Parathyroid adenoma (tissue), 2 donors: ENCODE measurements around the gene PHF19.

ENCODE experiments used
- H2AFZ ChIP-seq: fragments of 300-600 bp; sonication (generic); one replicate; pipeline ENCODE4 v1.7.0; 2017; ENCODE audit warnings: antibody characterized with exemption, mild to moderate bottlenecking
- H3K27ac ChIP-seq: fragments of 300-600 bp; sonication (generic); one replicate; pipeline ENCODE4 v1.7.0; 2017
- H3K27me3 ChIP-seq: fragments of 300-600 bp; sonication (generic); one replicate; pipeline ENCODE4 v1.7.0; 2017; ENCODE audit warnings: low read length; ENCODE audit not compliant: control insufficient read depth, insufficient read depth
- H3K36me3 ChIP-seq: fragments of 300-600 bp; sonication (generic); one replicate; pipeline ENCODE4 v1.7.0; 2017; ENCODE audit warnings: low read length; ENCODE audit not compliant: control insufficient read depth, insufficient read depth
- H3K4me1 ChIP-seq: fragments of 300-600 bp; sonication (generic); one replicate; pipeline ENCODE4 v1.7.0; 2017; ENCODE audit warnings: control low read depth
- H3K4me2 ChIP-seq: fragments of 300-600 bp; sonication (generic); one replicate; pipeline ENCODE4 v1.7.0; 2017; ENCODE audit warnings: low read length
- H3K4me3 ChIP-seq: fragments of 300-600 bp; sonication (generic); one replicate; pipeline ENCODE4 v1.7.0; 2017; ENCODE audit warnings: low read depth, low read length
- H3K79me2 ChIP-seq: fragments of 300-600 bp; sonication (generic); one replicate; pipeline ENCODE4 v1.7.0; 2017; ENCODE audit warnings: control low read depth
- H3K9ac ChIP-seq: fragments of 300-600 bp; sonication (generic); one replicate; pipeline ENCODE4 v1.7.0; 2017; ENCODE audit warnings: mild to moderate bottlenecking
- H3K9me3 ChIP-seq: fragments of 300-600 bp; sonication (generic); one replicate; pipeline ENCODE4 v1.7.0; 2017; ENCODE audit warnings: low read length; ENCODE audit not compliant: control insufficient read depth
- TF ChIP-seq, protein P1 (sequence below): fragments of 300-600 bp; sonication (generic); IDR thresholded peaks from one replicate; pipeline ENCODE4 v1.7.0; 2017; ENCODE audit warnings: antibody characterized with exemption, mild to moderate bottlenecking
- donor health status: primary hyperparathyroidism.

The PHF19 gene

DNA sequence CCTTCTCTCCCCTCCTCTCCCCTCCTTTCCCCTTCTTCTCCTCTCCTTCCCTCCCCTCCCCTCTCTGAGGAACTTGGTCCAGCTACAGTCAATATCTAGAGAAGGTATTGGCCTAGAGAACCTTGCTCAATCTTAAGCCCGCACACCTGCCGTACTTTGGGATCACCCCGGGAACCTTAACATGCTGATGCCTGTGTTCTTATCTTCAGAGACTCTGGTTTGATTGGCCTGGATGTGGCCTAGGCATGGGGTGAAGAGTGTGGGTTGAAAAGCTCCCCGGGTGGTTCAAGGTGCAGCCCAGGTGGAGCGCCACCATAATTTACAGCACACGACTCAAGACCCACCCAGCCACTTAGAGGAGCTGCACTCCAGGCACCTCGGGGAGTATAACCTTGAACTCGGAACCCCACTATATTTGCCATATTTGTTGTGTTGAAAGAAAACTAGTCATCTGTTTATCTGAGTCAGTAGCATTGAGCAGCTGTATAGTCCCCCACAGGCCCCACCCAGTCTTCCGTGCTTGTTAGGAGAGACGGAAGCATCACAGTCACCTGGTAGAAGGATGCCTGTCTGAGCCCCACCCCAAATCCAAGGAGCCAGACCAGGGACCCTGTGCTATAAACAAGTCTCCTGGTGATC is 14.4 kb upstream of the PHF19 start:
- H3K27ac ChIP-seq, result no peak overlapping the region
- no peaks in the 10 kb centered on the region for H3K79me2 ChIP-seq
- TF ChIP-seq, protein P1, sequence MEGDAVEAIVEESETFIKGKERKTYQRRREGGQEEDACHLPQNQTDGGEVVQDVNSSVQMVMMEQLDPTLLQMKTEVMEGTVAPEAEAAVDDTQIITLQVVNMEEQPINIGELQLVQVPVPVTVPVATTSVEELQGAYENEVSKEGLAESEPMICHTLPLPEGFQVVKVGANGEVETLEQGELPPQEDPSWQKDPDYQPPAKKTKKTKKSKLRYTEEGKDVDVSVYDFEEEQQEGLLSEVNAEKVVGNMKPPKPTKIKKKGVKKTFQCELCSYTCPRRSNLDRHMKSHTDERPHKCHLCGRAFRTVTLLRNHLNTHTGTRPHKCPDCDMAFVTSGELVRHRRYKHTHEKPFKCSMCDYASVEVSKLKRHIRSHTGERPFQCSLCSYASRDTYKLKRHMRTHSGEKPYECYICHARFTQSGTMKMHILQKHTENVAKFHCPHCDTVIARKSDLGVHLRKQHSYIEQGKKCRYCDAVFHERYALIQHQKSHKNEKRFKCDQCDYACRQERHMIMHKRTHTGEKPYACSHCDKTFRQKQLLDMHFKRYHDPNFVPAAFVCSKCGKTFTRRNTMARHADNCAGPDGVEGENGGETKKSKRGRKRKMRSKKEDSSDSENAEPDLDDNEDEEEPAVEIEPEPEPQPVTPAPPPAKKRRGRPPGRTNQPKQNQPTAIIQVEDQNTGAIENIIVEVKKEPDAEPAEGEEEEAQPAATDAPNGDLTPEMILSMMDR, result no peak
- no peaks in the 10 kb centered on the region for H3K4me1 ChIP-seq
- H3K27me3 ChIP-seq, result no peaks in the 10 kb centered on the region
- H3K9me3 ChIP-seq, result no peaks in the 10 kb centered on the region
- no peaks in the 10 kb centered on the region for H3K36me3 ChIP-seq
- H3K4me3 ChIP-seq, result no peak overlapping the region
- no peak overlapping the region for H3K9ac ChIP-seq
- no peak overlapping the region for H3K4me2 ChIP-seq
- H2AFZ ChIP-seq, result no peak overlapping the region

DNA sequence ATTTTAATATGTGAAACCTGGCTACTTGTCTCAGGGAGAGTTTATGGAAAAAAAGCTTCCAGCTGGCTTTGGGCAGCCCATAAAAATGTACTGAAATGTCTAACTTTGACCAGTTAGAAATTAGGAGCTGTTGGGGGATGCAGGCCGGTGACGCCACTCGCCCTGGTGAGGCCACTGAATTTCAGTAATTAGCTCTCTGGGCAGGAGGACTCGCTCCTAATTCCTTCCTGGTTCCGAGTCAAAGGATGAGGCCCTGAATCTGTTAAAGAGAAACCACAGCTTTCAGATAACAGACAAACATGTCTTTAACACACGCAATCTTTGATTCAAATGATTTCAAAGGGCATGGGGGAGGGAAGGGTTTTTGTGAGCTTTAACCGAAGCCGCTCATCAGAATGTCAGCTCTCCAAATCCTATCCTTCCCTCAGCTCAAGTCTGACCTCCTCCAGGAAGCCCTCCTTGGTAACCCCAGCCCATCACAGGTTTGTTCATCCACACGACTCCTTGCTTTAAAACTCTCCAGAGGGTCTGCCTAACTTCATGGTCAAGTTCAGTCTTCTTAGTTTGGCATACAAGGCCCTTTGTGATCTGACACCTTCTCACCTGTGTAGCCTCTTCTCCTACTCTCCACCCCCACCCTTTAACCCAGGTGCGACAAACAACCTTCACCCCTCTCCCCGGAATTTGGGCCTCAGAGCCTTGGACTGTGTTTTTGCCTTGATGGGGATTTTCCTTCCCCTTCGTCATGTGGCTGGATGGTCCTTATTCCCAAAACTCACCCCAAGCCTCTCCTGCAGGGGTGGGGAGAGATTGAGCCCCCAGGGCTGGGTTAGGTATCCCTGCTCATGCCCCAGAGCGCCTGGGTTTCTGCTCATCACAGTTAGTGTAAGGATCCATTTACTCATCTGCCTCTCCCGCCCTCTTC is 13.6 kb upstream of the PHF19 start:
- Histone ChIP-seq H2AFZ (no peak overlapping the region), H3K27me3 (no peaks in the 10 kb centered on the region), H3K9me3 (no peaks in the 10 kb centered on the region), H3K27ac (no peak overlapping the region), H3K4me1 (no peaks in the 10 kb centered on the region), H3K79me2 (no peaks in the 10 kb centered on the region), H3K4me2 (no peak overlapping the region), H3K4me3 (no peak overlapping the region), H3K36me3 (no peaks in the 10 kb centered on the region), H3K9ac (no peak overlapping the region)
- TF ChIP-seq, protein P1, result no peak

DNA sequence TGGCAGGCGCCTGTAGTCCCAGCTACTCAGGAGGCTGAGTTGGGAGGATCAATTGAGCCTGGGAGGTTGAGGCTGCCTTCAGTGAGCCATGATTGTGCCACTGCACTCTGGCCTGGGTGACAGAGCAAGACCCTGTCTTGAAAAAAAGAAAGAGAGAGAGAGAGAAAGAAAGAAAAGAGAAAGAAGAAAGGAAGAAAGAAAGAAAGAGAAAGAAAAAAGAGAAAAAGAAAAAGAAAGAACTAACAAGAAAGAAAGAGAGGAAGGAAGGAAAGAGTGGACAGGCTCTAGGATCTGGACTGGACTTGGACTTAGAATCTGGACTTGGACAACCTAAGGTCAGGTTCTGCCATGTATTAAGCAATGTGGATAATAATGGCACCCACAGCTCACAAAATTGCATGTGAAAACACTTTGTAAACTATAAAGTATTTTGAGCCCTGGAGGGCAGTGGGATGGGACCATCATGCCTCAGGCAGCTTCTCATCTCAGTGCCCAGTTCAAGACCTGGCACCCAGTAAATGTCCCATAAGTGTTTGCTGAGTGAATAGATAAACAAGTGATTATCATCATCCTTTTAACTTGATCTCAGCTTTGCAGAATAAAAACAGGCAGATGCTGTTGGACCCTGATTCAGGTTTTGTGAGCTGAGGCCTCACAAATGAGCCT is 12.8 kb upstream of the PHF19 start:
- H3K4me2 ChIP-seq, result no peak overlapping the region
- H3K27ac ChIP-seq, result no peak overlapping the region
- H3K4me3 ChIP-seq, result no peak overlapping the region
- H3K9me3 ChIP-seq, result no peaks in the 10 kb centered on the region
- H2AFZ ChIP-seq, result no peak overlapping the region
- H3K9ac ChIP-seq, result no peak overlapping the region
- no peaks in the 10 kb centered on the region for H3K27me3 ChIP-seq
- TF ChIP-seq, protein P1, result no peak
- no peaks in the 10 kb centered on the region for H3K36me3 ChIP-seq
- H3K4me1 ChIP-seq, result no peaks in the 10 kb centered on the region
- no peaks in the 10 kb centered on the region for H3K79me2 ChIP-seq

DNA sequence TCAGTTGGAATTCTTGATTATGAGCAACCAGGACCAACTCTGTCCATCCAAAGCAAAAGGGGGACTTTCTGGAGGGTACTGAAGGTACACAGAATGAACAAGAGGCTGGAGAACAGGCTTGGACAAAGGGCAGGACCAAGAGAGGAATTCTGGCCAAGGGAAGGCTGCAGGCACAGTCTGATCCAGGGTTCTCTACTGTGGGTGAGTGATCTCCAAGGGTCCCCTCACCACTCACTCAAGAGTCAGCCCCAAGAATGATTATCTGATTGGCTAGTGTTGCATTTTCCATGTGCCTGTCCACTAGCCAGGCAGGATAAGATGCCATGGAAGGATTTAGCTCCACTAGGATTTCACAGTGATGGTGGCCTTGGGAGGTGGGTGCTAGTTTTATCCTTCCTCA is 11.6 kb upstream of the PHF19 start:
- Histone ChIP-seq H2AFZ (no peak overlapping the region), H3K9ac (no peak overlapping the region), H3K4me3 (no peak overlapping the region), H3K36me3 (no peaks in the 10 kb centered on the region), H3K79me2 (no peaks in the 10 kb centered on the region), H3K4me2 (no peak overlapping the region), H3K27me3 (no peaks in the 10 kb centered on the region), H3K27ac (no peak overlapping the region), H3K4me1 (no peaks in the 10 kb centered on the region), H3K9me3 (no peaks in the 10 kb centered on the region)
- TF ChIP-seq, protein P1, result no peak
